GM12878 (cell line): ENCODE results near the gene ATP2B1. TPM values are rescaled to one million over a fixed set of nuclear protein-coding genes. Genes with fewer than 3 reads are reported as not detected.

Experiments used
- ATAC-seq: fragments of 200-7000 bp; cut with Tn5 transposase; 3 replicates; pipeline ENCODE4 v1.9.1; 2020; ENCODE audit warnings: mild to moderate bottlenecking, moderate library complexity
- BruUV-seq: library from RNA; stranded (reverse); fragments of 400-500 nt; replicated peaks from 2 replicates; lab custom pipeline; 2021; lab: Mats Ljungman, UMichigan
- CTCF ChIA-PET: fragments of 300-600 bp; sonication (Branson Sonifier 250); formaldehyde crosslinking; extraction: SDS; loops from one replicate; lab custom pipeline; 2021; ENCODE audit warnings: inconsistent platforms; lab: Yijun Ruan, JAX
- POLR2A ChIA-PET: fragments of 350-600 bp; formaldehyde crosslinking; extraction: SDS; loops from one replicate; lab custom pipeline; 2021; ENCODE audit warnings: inconsistent platforms; lab: Charles Lee
- RAD21 ChIA-PET: fragments of 300-600 bp; sonication (Branson Sonifier 250); formaldehyde crosslinking; loops from one replicate; lab custom pipeline; 2023; ENCODE audit warnings: antibody characterized with exemption; ENCODE audit not compliant: unreplicated experiment; lab: Charles Lee
- SMC1A ChIA-PET: fragments of 300-600 bp; sonication (Branson Sonifier 250); formaldehyde crosslinking; loops from one replicate; lab custom pipeline; 2023; ENCODE audit not compliant: unreplicated experiment, uncharacterized antibody; lab: Charles Lee
- DNase-seq: peaks from one replicate; pipeline ENCODE4 v3.0.0-alpha.2; 2011; ENCODE audit warnings: low read depth, low spot score
- FAIRE-seq: peaks from 3 replicates; lab custom pipeline; 2011; peaks lifted over from hg19 to GRCh38; lab: Jason Lieb, UNC
- H2AFZ ChIP-seq: 2 replicates; pipeline ENCODE4 v1.6.0; 2011; ENCODE audit warnings: low read depth, low read length, control low read depth; ENCODE audit not compliant: control insufficient read depth
- H3K27ac ChIP-seq: 2 replicates; pipeline ENCODE4 v1.5.1; 2011; ENCODE audit warnings: control low read depth; ENCODE audit not compliant: control insufficient read depth, insufficient read depth
- H3K27me3 ChIP-seq, 2 experiments: replicated peaks in 1 of 2; 2 replicates each; pipeline versions ENCODE4 v1.6.0 to v1.6.1; 2011; ENCODE audit warnings: low read length in 1 of 2; ENCODE audit not compliant: control insufficient read depth in 2 of 2, insufficient read depth in 2 of 2
- H3K36me3 ChIP-seq, 2 experiments: 2 replicates each; pipeline ENCODE4 v1.5.1; 2011; ENCODE audit warnings: low read length in 1 of 2; ENCODE audit not compliant: control insufficient read depth in 2 of 2, insufficient read depth in 2 of 2
- H3K4me1 ChIP-seq: 2 replicates; pipeline ENCODE4 v1.6.1; 2011; ENCODE audit warnings: mild to moderate bottlenecking, low read length, moderate library complexity, mixed read lengths; ENCODE audit not compliant: control insufficient read depth, insufficient read depth
- H3K4me2 ChIP-seq: 2 replicates; pipeline ENCODE4 v1.6.0; 2011; ENCODE audit warnings: control low read depth; ENCODE audit not compliant: control insufficient read depth, insufficient read depth
- H3K4me3 ChIP-seq: fragments of 200-600 bp; sonication (generic); 2 replicates; pipeline ENCODE4 v1.5.1; 2016
- H3K79me2 ChIP-seq: 2 replicates; pipeline ENCODE4 v1.6.0; 2011; ENCODE audit warnings: low read length; ENCODE audit not compliant: control insufficient read depth, insufficient read depth
- H3K9ac ChIP-seq: 2 replicates; pipeline ENCODE4 v1.8.0; 2011; ENCODE audit warnings: low read length, control low read depth, mixed read lengths; ENCODE audit not compliant: control insufficient read depth, insufficient read depth
- H3K9me3 ChIP-seq: replicated peaks from 3 replicates; pipeline ENCODE4 v1.5.1; 2011; ENCODE audit warnings: mild to moderate bottlenecking, low read length; ENCODE audit not compliant: control insufficient read depth, insufficient read depth
- H4K20me1 ChIP-seq: 2 replicates; pipeline ENCODE4 v1.6.0; 2011; ENCODE audit not compliant: control insufficient read depth, insufficient read depth
- CBX3 ChIP-seq: fragments of 200-600 bp; sonication (generic); IDR thresholded peaks from 2 replicates; pipeline ENCODE4 v1.6.1; 2016; ENCODE audit warnings: low read depth, borderline replicate concordance
- CTCF ChIP-seq, 3 experiments: IDR thresholded peaks in 2 of 3; conservative IDR thresholded peaks in 1 of 3; 2 replicates each; pipeline ENCODE4 v1.5.1; 2011; ENCODE audit warnings: low read depth in 3 of 3, low read length in 3 of 3, mild to moderate bottlenecking in 3 of 3, control low read depth in 2 of 3, moderate library complexity in 2 of 3, inconsistent platforms in 1 of 3, mixed read lengths in 1 of 3; ENCODE audit not compliant: control insufficient read depth in 2 of 3, insufficient read depth in 1 of 3; ENCODE audit errors: extremely low read depth in 1 of 3
- NBN ChIP-seq: fragments of 450-650 bp; IDR thresholded peaks from 2 replicates; pipeline ENCODE4 v1.6.1; 2016
- POU2F2 ChIP-seq: IDR thresholded peaks from 3 replicates; pipeline ENCODE4 v1.6.1; 2011; ENCODE audit warnings: low read depth, mild to moderate bottlenecking, low read length, borderline replicate concordance
- RELA ChIP-seq: fragments of 450-650 bp; IDR thresholded peaks from 2 replicates; pipeline ENCODE4 v1.8.0; 2014; ENCODE audit warnings: borderline replicate concordance; ENCODE audit not compliant: partially characterized antibody
- ZNF687 ChIP-seq: fragments of 450-650 bp; IDR thresholded peaks from 2 replicates; pipeline ENCODE4 v1.6.1; 2017; ENCODE audit warnings: mild to moderate bottlenecking, moderate library complexity
- WGBS: methylation state at CpG from one replicate; pipeline ENCODE4 v1.1.6; 2016; ENCODE audit warnings: low lambda C conversion rate; ENCODE audit not compliant: insufficient replicate concordance, insufficient coverage; ENCODE audit errors: missing lambda C conversion rate; 5-methylcytosine and 5-hydroxymethylcytosine counted together
- in situ Hi-C: fragments of 300-500 bp; cut with MboI; formaldehyde crosslinking; loops from 9 replicates; pipeline ENCODE4 v1.14.3; 2018; ENCODE audit warnings: mixed read lengths
- intact Hi-C: fragments of 100-400 bp; cut with micrococcal nuclease; formaldehyde crosslinking; loops from one replicate; pipeline ENCODE4 v1.14.2; 2022; ENCODE audit not compliant: unreplicated experiment
- polyA plus RNA-seq, 11 experiments: library from polyadenylated mRNA; depleted of rRNA in 4 of 11; unstranded in 6 of 11; stranded (reverse) in 5 of 11; fragments of >200 nt; fragmentation: Nextera tagmentation in 4 of 11; fragmentation: Illumina TruSeq in 1 of 11; extraction: Ambion mirVana in 4 of 11; extraction: Trizol in 1 of 11; gene quantifications; 1 replicate in 1 of 11; 2 replicates in 10 of 11; pipeline versions ENCODE4 v1.2.1 to v1.2.3, GENCODE V29; 2011 to 2016; ENCODE audit warnings: inconsistent platforms in 2 of 11, missing spikeins in 2 of 11, low read depth in 1 of 11
- total RNA-seq, 4 experiments: library from RNA; depleted of rRNA in 3 of 4; stranded (reverse); fragments of >200 nt in 3 of 4; fragmentation: Illumina TruSeq in 1 of 4; extraction: Trizol in 1 of 4; gene quantifications; 2 replicates each; pipeline versions ENCODE4 v1.2.1 to v1.2.3, GENCODE V29; 2013 to 2021
- TF ChIP-seq, protein P1 (sequence below): fragments of 450-650 bp; IDR thresholded peaks from 2 replicates; pipeline ENCODE4 v1.6.1; 2016; ENCODE audit warnings: mild to moderate bottlenecking, moderate library complexity, borderline replicate concordance

ATP2B1 gene
- total and polyA plus RNA-seq, 10 of the 15 experiments (the other 5 are each of a cell fraction or from before 2014, with no cell fraction given), result 15.9 to 67.8 (median 48.5) TPM

- 95% methylated on average over 3 of the region's 3 CpGs for WGBS
- Histone ChIP-seq H3K4me3 (no peak overlapping the region), H3K27ac (no peak overlapping the region), H3K4me2 (peak overlapping the region; percentile 35), H4K20me1 (peaks cover 3% of the 10 kb centered on the region; the same call in 1 of the 2 replicates), H3K9me3 (no peaks in the 10 kb centered on the region), H3K79me2 (peaks cover 100% of the 10 kb centered on the region), H2AFZ (no peak overlapping the region), H3K9ac (no peak overlapping the region), H3K4me1 (peaks cover 8% of the 10 kb centered on the region), H3K27me3 (no peaks in the 10 kb centered on the region), H3K36me3 (peaks cover 0 to 3% of the 10 kb centered on the region in 2 experiments; a peak in 1 of 4 replicates)
- in situ Hi-C loops (no loop called here), intact Hi-C loops (loop anchor here (5.0 kb wide), 1 partner anchor 79 kb away; no protein-coding TSS in a partner anchor)
- CTCF ChIA-PET, result interaction anchor here (0.9 to 2.8 kb wide), 17 partner anchors 8 to 226 kb away, joined by 3 to 13 read pairs (median 5); no protein-coding TSS in a partner anchor
- FAIRE-seq (peak; percentile 65), DNase-seq (no peak), ATAC-seq (peak; percentile 10)
- POLR2A ChIA-PET, result interaction anchor here (1.0 to 1.2 kb wide), 2 partner anchors 33 to 248 kb away, joined by 3 read pairs; no protein-coding TSS in a partner anchor
- TF ChIP-seq CTCF (IDR thresholded peaks at IDR 0.05 in 2 of 3, conservative IDR thresholded peaks at IDR 0.05 in 1 of 3; ENCODE audit: control insufficient read depth in 2 of 3, extremely low read depth in 1 of 3, insufficient read depth in 1 of 3, low read depth in 3 of 3, low read length in 3 of 3) (peak in 2 of 3 experiments; percentile 20 to 35; a peak in 4 of 6 replicates), POU2F2 (no peak), NBN (no peak), RELA (no peak), CBX3 (no peak), ZNF687 (no peak)
- TF ChIP-seq, protein P1, sequence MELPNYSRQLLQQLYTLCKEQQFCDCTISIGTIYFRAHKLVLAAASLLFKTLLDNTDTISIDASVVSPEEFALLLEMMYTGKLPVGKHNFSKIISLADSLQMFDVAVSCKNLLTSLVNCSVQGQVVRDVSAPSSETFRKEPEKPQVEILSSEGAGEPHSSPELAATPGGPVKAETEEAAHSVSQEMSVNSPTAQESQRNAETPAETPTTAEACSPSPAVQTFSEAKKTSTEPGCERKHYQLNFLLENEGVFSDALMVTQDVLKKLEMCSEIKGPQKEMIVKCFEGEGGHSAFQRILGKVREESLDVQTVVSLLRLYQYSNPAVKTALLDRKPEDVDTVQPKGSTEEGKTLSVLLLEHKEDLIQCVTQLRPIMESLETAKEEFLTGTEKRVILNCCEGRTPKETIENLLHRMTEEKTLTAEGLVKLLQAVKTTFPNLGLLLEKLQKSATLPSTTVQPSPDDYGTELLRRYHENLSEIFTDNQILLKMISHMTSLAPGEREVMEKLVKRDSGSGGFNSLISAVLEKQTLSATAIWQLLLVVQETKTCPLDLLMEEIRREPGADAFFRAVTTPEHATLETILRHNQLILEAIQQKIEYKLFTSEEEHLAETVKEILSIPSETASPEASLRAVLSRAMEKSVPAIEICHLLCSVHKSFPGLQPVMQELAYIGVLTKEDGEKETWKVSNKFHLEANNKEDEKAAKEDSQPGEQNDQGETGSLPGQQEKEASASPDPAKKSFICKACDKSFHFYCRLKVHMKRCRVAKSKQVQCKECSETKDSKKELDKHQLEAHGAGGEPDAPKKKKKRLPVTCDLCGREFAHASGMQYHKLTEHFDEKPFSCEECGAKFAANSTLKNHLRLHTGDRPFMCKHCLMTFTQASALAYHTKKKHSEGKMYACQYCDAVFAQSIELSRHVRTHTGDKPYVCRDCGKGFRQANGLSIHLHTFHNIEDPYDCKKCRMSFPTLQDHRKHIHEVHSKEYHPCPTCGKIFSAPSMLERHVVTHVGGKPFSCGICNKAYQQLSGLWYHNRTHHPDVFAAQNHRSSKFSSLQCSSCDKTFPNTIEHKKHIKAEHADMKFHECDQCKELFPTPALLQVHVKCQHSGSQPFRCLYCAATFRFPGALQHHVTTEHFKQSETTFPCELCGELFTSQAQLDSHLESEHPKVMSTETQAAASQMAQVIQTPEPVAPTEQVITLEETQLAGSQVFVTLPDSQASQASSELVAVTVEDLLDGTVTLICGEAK, result no peak
- no TSS peak for BruUV-seq
- RAD21 ChIA-PET, result interaction anchor here (0.8 to 3.2 kb wide), 9 partner anchors 10 to 313 kb away, joined by 3 to 10 read pairs (median 4); no protein-coding TSS in a partner anchor
- SMC1A ChIA-PET, result interaction anchor here (0.6 to 7.4 kb wide), 21 partner anchors 10 to 312 kb away, joined by 3 to 31 read pairs (median 4); no protein-coding TSS in a partner anchor
These were observed 6.9 kb downstream of the ATP2B1 start for GRCh38 chr12:89701606-89702206.
